Hematopoietic multipotent progenitor cell treated with erythropoietin and hydrocortisone succinate and interleukin-3 and kit ligand, for 15 days (in vitro differentiated cells): ENCODE measurements around the gene DGKZ.
A peak's percentile ranks its signal among the peaks of the same experiment; 100 is the strongest.
"Not testable (repeated sequence)": the region's sequence is repeated elsewhere in the genome, so short reads cannot be mapped to it uniquely, and the experiment has no call there.

Source experiments
- DNase-seq: peaks from one replicate; pipeline ENCODE4 v3.0.0-alpha.2; 2015; ENCODE audit warnings: low spot score

Gene DGKZ

DNA sequence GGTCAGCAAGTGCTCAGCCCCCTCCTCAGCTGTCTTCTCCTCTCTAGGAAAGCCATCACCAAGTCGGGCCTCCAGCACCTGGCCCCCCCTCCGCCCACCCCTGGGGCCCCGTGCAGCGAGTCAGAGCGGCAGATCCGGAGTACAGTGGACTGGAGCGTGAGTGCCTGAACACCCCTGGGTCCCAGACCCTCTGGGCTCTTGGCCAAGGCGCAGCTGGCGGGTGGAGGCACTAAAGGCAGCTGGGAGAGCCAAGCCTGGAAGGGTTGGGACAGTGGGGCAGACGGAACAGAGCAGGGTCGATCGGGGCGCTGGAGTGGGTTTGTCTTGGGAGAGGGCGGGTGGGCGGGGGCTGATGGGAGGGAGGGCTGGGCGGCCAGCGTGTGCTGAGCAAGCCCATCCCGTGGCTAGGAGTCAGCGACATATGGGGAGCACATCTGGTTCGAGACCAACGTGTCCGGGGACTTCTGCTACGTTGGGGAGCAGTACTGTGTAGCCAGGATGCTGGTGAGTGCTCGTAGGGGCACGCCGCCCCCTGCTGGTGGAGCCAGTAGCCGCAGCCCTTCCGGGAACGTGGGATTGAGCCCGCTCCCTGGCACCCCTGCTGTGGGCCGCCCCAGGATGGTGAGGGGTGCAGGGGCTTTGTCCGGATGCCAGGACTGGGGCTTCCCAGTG is 20.1 kb downstream of the DGKZ start:
- DNase-seq = peak; percentile 68

GRCh38 chr11:46367916-46368267 is 20.6 kb downstream of the DGKZ start:
- DNase-seq = no peak

DNA sequence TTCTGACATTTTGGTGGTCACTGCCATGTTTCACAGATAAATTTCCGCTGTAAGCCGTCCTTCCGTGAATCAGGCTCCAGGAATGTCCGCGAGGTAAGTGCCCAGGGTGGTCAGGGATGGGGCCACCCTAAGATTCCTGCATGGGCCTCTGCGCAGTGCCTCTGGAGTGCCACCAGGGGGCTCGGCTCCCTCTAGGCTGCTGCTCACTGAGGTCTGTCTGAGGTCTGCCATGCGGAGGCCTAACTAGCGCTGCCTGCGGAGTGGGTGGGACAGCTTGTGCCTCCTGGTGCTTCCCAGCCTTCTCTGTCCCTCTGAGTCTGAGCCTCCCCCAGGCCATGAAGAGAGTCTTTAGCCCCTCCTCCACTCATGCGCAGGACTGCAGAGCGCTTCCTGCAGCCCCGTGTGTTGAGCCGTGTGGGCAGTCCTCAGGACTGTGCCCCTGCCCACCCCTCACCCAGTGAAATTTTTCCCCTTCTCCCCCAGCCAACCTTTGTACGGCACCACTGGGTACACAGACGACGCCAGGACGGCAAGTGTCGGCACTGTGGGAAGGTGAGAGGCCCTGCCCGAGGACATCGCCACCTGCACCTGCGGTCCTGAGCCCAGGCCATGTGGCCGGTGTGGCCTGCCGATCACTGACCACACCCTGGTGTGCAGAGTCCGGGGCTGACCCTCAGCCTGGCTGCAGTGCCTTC is 22.3 kb downstream of the DGKZ start:
- peak; percentile 61 for DNase-seq

DNA sequence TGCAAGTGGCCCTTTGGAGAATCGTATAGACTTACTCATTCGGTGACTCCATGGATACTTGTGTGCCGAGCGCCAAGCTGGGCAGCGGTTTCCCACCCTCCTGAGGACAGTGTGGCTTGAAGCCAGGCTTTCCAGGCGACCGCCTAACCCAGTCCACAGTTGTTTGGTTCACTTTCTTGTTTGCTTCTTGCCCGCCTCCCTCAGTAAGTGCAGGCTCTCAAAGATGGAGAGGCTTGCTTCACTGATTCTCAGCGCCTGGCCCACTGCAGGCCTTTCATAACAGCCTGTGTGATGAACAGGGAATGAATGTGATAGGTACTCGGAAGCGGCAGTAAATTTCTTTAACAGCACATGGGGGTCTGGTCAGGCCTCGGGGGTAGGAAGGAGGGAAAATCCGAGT is 23.0 kb downstream of the DGKZ start:
- no peak for DNase-seq

DNA sequence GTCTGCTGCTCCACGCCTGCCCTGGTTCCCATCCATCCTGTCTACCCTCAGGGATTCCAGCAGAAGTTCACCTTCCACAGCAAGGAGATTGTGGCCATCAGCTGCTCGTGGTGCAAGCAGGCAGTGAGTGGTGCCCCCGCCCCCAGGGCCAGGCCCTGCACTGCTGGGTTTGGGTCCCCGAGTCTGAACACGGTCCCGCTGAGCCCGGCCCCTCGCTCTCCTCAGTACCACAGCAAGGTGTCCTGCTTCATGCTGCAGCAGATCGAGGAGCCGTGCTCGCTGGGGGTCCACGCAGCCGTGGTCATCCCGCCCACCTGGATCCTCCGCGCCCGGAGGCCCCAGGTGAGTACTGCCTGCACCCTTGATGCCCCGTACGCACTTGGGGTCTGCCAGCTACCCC is 24.0 kb downstream of the DGKZ start:
- DNase-seq = not testable (repeated sequence)

GRCh38 chr11:46372086-46372485 is 24.8 kb downstream of the DGKZ start:
- DNase-seq = no peak

GRCh38 chr11:46372501-46372900 is 25.2 kb downstream of the DGKZ start:
- not testable (repeated sequence) for DNase-seq

- DNase-seq = no peak
These were observed 26.8 kb downstream of the DGKZ start for GRCh38 chr11:46373787-46374740.

DNA sequence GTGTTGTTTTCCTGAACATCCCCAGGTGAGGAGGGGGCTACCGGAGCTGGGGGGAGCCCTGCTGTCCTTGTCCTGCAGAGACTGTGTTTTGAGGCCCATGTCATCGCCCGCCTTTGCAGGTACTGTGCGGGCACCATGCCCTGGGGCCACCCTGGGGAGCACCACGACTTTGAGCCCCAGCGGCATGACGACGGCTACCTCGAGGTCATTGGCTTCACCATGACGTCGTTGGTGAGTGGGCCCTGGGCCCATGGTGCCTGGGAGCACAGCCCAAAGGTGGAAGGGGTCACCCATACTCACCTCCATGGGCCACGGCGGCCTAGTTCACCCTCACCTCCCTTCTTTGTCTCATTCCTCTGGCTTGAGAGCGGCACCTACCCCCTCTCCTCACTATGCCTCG is 27.6 kb downstream of the DGKZ start:
- DNase-seq = no peak

- DNase-seq = no peak
These were observed 28.3 kb downstream of the DGKZ start for GRCh38 chr11:46375392-46376101.

DNA sequence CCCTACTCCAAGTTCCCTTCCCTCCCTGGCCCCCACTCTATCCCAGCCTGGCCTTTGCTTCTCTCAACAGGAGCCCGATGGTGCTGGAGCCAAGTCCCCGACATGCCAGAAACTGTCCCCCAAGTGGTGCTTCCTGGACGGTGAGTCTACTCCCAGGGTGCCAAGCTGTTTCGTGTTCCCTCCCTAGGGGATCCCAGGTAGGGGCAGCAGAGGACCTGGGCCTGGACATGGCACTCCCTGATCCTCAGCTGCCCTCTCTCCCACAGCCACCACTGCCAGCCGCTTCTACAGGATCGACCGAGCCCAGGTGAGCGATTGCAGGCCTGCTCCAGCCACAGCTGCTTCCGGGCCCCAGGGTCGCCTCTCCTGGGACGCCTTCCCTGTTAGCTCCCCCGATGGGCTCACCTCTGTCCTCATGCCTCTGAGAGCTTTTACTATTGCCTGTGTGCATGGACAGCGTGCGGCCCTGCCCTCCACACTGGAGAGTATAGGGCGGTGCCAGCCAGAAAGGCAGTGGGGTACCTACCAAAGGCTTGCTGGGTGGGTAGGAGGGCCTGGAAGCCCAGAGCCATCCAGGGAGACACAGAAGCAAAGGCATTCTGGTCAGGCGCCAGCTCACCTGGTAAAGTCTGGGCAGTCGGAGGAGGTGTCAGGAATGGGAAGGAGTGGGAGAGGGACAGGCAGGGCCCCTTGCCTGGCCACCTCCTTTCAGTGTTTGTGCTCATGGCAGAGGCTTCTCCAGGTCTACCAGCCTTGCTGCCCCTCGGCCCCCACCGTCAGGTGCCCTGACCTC is 29.2 kb downstream of the DGKZ start:
- no peak for DNase-seq

- DNase-seq = no peak
These were observed 30.0 kb downstream of the DGKZ start for GRCh38 chr11:46377290-46377689.

GRCh38 chr11:46377831-46378230 is 30.6 kb downstream of the DGKZ start:
- DNase-seq = no peak

DNA sequence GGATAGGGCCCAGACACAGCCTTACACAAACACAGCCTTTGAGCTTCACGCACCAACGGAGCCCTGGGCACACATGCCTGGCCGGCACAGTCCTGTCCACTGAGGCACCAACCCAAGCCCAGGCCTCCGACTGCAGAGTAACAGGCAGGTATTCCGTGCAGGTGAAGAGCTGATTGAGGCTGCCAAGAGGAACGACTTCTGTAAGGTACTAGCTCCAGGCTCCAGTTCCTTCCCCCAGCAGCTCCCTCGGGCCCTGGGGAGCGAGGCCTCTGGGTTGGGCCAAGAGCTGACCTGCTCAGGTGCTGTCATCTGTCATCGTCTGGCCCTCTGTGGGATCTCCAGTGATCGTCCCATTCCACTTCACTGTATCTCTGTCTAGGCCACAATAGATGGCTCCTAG is 31.0 kb downstream of the DGKZ start:
- DNase-seq = no peak

DNA sequence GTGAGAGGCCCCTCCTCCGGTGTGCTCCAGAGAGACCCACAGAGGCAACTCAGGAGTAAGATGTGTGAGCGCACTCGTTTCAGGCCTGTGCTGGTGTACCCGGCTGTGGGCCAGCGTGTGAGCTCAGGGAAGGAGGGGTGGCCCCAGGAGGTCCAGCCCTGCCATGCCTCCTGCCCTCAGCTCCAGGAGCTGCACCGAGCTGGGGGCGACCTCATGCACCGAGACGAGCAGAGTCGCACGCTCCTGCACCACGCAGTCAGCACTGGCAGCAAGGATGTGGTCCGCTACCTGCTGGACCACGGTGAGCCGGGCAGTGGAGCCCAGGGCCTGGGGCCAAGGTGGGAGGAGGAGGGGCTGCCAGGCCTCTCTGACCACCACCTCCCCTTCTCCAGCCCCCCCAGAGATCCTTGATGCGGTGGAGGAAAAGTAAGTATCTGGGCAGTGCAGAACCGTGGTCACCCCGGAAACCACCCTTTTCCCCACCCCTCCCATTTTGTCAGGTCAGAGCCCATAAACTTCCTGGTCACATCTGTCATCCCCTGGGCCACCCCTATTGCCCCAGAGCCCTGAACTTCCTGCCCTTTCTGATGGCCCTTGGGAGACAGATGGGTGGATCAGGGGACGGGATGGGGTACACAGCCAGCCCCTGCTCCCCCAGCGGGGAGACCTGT is 31.7 kb downstream of the DGKZ start:
- no peak for DNase-seq

DNA sequence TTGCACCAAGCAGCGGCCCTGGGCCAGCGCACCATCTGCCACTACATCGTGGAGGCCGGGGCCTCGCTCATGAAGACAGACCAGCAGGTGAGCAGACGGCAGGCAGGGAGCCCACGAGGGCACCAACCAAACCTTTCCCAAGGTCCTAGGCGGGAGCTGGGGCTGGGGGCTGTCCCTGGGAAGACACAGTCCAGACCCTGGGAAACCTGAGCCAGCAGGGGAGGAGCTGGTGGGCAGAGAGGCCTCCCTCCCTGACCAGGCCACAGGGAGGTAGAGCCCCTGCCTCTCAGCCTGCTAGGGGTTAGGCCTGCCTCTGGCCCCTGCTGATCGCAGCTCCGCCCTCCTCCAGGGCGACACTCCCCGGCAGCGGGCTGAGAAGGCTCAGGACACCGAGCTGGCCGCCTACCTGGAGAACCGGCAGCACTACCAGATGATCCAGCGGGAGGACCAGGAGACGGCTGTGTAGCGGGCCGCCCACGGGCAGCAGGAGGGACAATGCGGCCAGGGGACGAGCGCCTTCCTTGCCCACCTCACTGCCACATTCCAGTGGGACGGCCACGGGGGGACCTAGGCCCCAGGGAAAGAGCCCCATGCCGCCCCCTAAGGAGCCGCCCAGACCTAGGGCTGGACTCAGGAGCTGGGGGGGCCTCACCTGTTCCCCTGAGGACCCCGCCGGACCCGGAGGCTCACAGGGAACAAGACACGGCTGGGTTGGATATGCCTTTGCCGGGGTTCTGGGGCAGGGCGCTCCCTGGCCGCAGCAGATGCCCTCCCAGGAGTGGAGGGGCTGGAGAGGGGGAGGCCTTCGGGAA is 32.4 kb downstream of the DGKZ start:
- not testable (repeated sequence) for DNase-seq

- no peak for DNase-seq
These were observed 33.2 kb downstream of the DGKZ start for GRCh38 chr11:46380340-46381047.

GRCh38 chr11:46381048-46381818 is 34.0 kb downstream of the DGKZ start, which contains the start of gene MDK:
TSS of gene MDK (plus strand) at chr11:46381669. CDS start at chr11:46382058, 389 bp downstream.
- DNase-seq = no peak
